RCC 7860 (cell line): ENCODE results near the gene MEG3.
A peak's percentile ranks its signal among the peaks of the same experiment; 100 is the strongest.

Experiments used
- DNase-seq: peaks from one replicate; pipeline ENCODE4 v3.0.0-alpha.2; 2015; ENCODE audit warnings: low spot score
- FAIRE-seq: peaks from 2 replicates; lab custom pipeline; 2012; peaks lifted over from hg19 to GRCh38; lab: Jason Lieb, UNC

The MEG3 gene

DNA sequence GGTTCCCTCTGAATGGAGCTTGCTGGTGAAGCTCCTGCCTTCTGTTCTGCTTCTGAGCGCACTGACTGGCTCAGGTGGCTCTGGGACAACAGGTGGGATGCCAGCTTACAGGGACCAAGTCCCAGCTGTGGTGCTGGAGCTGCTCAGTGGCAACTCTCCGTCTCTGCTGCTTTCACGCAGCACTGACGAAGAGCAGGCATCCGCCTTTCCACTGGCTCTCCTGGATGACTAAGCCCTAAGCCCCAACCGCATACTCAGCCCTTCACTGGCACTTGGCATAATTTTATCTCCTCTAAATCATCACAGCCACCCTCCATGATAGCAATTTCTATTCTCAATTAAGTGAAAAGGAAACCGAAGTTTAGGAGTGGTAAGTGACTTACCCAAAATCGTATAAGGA is 81.3 kb downstream of the MEG3 start:
- DNase-seq (peak; percentile 5), FAIRE-seq (no peak)

DNA sequence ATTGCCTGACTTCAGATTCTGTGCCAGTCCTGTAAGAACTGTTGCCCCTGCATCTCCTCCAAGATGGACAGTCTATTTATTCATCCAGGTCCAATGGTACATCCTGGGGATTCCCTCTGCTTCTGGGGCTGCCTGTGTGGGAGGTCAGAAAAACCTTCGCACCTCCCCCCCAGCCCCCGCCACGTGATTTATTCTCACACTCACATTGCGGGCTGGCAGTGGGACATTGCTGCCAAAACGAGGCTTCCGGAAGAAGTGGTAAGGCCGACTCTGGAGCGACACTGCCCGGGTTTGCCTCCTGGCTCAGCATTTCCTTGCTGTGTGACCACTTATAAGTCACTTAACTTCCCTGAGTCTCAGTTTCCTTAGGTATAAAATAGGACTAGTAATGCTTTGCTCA is 83.5 kb downstream of the MEG3 start:
- FAIRE-seq, result no peak
- no peak for DNase-seq
